ENCODE measurements around the gene AQP12B.
"Not testable (repeated sequence)": the region's sequence is repeated elsewhere in the genome, so short reads cannot be mapped to it uniquely, and the experiment has no call there.

The AQP12B gene

DNA sequence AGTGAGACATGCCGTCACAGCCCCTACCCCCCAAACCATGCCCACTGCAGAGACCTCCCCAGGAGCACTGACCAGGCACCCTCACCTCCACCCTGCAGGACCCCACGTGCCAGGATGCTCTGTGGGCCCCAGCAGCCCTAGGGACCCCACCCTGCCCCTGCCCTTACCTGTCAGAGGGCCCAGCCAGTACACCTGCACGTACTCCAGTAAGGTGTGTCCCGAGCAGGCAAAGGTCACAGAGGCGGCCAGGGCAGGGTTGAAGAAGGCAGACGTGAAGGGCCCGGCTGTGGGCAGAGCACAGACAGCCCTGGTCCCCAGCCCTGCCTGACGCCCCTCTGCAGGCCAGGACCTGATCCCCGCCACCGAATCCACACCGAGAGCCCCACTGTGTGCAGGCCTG lies 2.5 kb downstream of the AQP12B start:
- DNase-seq = not testable (repeated sequence)

DNA sequence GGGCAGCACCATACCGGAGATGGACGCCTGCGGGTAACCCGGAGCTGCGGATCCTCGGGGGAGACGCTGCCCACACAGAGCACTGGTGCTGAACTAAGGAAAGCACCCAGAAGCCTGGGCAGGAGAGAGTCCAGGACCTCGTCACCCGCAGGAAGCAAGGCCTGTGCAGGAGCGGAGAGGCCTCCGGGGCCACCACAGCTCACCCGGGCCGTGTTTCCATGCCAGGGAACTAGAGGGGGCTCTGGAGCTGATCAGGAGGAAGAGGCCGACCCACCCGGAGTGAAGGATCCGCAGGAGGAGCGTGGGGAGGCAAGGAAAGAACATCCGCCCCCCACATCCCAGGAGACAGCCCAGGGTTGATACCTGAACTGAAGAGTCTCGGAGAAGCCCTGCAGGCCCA lies 3.8 kb downstream of the AQP12B start:
- not testable (repeated sequence) for DNase-seq

DNA sequence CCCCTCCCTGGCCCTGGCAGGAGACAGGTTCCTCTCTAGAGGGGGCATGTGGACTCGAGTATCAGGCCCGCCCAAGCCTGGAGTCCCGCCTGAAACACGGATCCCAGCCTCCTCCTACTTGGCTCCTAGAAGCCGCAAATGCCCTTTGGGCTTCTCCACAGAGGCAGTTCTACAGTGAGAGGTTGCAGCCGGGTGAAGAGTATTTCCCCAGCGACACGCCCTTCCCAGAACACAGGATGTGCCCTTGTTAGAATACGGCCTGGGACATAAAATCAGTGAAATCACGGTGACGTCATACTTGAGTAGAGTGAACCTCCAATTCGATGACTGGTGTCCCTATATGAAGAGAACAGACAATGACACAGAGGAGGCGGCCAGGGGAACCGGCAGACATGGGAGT lies 4.6 kb downstream of the AQP12B start:
- not testable (repeated sequence) for DNase-seq

DNA sequence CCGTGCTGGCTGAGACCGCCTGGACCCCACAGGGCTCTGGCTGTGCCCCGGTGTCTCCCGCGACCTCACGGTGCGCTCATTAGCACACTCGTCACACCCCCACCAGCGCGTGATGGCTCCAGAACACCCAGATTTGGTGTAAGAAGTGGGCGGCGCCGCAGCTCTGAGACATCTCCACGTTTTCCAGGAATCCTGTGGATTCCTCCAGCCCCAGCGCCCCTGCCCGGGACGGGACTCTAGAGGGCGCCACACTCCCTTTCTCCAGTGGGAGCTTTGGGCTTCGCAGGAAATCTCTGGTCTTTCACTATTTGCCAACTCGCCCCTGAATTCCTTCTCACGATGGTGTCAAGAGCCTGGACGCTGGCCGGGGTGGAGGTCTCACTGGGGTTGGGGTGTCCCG lies 7.3 kb downstream of the AQP12B start:
- DNase-seq = not testable (repeated sequence)

DNA sequence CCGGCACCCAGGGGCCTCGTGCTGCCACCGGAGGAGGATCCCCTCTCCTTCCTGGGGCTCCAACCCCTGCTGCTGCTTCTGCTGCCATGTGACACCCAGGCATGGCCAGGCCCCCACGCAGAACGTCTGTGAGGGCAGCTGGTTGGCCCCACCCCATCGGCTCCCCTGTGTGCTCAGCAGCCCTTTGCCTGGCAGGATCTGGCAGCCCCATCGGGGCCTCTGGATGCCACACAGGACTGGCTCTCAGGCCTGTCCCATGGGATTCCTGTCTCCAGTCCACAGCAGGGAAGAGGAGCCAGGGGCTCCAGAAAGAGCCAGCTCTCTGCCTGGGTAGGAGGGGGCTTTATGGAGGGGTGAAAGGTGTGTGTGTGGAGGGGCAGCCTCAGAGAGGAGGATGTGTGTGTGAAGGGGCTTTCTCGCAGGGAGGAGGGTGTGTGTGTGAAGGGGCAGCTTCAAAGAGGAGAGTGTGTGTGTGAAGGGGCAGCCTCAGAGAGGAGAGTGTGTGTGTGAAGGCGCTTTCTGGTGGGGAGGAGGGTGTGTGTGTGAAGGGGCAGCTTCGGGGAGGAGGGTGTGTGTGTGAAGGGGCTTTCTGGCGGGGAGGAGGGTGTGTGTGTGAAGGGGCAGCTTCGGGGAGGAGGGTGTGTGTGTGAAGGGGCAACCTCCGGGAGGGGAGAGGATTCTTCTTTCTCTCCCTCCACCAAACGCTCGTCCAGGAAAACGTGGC lies 8.1 kb downstream of the AQP12B start:
- DNase-seq = not testable (repeated sequence)

DNA sequence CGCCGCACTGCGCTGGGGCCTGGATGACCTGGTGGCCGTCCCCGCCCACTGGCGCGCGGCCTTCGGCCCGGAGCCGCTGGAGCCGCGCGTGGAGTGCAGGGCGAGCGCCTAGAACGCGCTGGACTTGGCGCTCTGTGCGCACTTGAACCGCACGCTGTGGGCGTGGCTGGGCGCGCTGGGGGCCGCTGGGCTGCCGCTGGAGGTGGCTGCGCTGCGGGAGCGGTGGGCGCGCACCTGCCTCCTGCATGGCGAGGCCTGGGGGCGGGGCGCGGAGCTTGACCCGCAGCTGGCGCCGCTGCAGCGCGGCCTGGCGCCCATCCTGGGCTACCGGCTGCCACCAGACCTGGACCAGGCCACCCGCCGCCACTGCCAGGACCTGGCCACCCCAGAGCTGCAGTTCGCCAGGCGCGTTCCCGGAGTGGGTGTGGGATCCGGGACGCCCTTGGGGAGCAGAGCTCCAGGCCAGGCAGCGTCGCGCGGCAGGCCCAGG lies 9.9 kb downstream of the AQP12B start:
- DNase-seq = no peak

DNA sequence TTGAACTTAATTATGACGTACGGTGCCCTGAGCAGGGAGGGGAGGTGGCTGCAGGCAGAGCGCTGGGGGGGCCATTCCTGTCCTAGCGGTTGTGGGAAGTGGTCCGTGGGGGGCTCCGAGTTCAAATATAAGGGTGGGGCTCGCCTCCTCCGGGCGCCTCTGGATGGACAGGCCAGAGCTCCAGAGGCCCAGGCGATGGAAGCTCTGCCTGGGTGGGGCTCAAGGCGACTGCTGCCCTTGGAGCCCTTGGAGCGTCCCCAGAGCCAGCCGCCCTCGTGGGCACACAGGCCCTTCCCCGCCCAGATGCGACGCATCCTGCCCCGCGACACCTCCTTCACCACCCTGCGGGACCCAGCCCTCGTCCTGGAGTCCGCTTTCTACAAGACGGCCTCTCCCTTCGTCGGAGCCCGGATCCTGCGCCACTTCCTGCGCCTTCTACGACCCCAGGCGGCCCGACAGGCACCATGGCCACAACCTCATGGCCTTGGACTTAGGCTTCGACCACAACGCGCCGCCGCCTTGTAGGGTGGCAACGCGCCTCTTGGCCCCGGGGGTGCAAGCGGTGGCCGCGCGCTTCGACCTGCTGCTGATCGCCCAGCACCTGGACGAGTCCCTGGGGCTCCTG lies 10.5 kb downstream of the AQP12B start:
- no peak for DNase-seq

DNA sequence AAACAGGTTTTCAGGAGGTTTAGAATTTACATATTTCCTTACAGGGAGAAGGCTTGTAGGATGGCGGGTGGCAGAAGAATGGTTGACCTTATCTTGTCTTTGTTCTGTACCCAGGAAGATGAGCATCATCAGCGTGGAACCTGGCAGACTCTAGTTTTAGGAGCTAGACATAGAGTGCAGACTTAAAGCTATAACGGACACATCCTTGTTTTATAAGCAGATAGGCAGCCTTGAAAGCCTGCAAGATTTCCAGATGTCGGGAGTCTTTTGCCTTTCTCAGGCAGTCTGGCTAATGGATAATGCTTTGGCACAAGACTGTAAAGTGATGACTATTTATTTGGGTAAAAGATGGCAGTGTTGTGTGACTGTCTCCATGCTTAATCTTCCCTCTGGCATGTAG lies 11.7 kb downstream of the AQP12B start:
- DNase-seq = no peak

DNA sequence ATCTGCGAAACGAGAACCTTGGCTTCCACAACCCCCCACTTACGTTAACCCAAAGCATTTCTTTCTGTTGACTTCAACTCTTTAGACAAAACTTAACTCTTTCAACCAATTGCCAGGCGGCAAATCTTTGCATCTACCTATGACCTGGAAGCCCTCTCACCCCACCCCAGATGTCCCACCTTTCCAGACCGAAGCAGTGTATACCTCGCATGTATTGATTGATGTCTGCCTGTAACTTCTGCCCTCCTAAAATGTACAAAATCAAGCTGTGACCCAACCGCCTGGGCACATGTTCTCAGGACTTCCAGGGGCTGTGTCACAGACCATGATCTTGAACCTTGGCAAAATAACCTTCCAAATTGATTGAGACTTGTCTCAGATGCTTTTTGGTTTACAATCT lies 12.3 kb downstream of the AQP12B start:
- DNase-seq = no peak

DNA sequence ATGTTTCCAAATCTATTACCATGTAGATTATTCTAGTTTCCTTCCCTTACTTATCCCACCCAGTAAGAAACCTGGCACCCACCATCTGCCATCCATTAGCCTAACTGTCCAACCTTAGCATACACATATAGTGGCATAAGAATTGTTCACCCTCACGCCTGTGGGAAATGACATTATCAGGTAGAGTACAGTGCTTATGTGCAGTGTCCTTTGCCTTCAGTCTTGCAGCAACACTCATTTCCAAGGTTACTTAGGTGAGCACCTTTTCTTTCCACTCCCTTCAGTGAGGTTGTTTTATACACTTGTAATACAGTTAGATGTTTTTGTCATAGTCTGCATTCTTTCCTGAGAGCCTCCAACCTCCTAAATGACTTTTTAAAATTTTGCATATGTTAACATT lies 18.1 kb downstream of the AQP12B start:
- no peak for DNase-seq

DNA sequence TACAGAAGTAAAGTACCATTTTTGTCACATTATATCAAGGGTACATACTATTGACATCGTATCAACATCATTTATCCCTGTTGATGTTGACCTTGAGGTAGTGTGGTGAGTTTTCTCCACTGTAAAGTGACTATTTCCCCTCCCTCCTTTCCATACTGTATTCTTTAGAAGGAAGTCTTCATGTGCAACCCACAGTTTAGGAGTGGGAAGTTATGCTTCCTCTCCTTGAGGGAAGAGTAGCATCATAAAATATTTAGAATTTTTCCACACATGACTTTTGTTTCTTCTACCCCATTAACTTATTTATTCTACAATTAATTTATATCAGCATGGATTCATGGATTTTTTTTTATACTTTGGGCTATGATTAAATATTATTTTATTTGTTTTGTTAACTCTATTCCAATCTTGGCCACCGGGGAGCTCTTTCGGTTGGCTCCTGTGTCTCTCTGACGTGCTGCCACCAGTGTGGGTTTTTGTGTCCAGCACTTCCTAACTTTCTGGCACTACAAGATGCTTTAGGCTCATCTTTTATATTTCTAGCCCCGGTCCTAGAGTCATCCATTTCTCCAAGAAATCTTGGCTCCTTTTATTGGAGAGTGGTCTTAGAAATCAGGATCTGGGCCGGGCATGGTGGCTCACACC lies 19.0 kb downstream of the AQP12B start:
- DNase-seq = no peak

DNA sequence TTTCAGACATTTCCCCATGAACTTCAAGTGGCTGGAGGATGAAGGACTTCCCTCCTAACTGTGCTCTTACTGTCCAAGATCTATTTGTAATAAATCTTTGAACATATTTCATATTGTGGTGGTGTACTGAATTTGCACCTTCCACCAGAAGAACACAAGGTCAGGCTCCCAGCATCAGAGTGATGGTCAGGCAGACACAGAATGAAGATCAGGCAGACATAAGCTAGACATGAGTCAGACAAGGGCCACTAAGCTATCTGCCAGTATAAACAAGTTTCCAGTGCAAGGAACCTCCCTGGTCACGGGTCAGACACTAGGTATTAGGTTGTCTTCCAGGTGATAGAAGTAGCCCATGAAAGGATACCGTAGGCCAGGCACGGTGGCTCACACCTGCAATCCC lies 20.0 kb downstream of the AQP12B start:
- DNase-seq = no peak

DNA sequence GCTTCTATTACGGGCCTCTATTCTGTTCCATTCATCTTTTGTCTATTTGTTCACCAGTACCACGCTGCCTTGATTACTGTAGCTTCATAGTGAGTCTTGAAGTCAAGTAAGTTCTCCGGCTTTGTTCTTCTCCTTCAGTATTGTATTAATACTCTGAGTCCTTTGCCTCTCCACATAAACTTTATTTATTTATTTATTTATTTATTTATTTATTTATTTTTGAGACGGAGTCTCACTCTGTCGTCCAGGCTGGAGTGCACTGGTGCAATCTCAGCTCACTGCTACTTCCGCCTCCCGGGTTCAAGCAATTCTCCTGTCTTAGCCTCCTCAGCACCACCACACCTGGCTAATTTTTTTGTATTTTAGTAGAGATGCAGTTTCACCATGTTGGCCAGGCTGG lies 22.8 kb downstream of the AQP12B start:
- DNase-seq = not testable (repeated sequence)

DNA sequence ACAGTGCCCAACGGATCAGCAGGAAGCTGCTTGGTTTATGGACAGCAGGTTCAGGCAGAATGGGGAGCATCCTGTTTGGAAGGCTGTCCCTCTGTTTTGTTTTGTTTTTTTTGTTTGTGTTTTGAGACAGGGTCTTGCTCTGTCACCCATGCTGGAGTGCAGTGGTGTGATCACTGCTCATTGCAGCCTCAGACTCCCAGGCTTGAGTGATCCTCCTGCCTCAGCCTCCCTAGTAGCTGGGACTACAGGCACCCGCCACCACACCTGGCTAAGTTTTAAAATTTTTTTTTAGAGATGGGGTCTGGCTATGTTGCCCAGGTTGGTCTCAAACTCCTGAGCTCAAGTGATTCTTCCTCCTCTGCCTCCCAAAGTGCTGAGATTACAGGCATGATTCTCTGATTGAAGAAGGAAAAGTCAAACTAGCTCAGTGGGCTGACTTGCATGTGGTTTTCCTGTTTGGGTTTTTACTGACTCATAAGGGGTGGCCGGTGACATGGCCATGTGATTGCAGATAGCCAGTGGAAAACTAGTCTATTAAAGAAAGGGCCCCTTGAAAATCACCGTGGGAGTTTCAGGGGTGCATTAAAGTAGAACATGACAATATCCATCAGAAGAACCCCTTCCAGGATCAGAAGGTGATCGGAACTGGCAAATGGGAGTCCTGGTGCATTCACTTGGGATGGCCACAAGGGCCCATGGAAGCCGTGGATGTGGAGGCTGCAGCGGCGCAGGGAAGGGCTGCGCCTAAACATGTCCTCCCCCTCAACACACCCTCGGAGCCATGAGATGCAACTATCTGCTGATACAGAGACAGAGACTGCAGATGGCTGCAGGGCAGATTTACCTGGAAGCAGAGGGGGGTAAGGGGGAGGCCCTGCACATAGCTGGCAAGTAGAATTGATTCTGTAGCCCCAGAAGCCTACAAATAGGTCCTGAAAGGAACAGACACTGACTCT lies 26.5 kb downstream of the AQP12B start:
- DNase-seq = no peak

DNA sequence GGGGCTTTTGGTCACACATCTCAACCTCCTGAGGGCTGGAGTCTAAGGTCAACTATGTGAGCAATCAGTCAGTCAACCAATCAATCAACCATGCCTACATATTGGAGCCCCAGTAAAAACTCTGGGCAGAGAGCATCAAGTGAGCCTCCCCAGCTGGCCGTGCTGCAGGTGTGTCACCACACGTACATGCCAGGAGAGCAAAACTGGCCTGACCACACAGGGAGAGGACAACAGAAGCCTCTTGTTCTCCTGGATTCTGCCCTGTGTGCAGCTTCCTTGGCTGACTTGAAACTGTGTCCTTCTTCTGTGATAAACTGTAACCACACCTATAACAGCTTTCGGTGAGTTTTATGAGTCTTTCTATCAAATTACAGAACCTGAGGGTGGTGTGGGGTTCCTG lies 31.5 kb downstream of the AQP12B start:
- no peak for DNase-seq

DNA sequence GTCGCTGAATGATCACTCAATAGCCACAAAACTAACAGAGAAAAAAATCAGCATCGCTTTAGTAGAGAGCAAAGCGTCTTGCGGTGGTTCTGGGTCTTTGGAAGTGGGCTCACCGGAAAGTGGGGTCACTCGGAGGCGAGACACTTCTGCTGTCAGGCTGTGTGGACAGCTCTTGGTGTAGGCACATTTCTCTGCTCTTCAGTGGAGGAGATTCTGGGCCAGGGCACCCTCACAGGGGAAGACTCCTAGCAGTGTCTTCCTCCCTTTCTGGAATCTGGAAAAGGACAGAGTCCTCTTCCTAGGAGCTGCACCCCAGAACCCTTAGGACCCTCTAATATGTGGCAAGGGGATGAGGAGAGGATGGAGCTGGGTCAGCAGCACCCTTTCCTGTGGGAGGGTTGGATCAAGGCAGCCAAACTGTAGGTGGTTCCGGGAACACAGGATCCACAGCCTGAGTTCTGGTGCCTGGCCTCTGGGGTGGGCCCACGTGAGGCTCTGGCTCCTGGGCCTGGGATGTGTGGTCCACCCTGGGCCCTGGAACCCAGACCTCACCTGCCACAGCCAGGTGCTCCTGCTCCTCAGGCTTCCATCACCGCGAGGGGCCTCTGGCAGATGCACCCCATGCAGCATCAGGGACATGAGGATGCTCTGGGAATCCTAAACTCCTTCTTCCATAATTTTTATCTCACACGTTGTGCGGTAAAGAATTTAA lies 32.3 kb downstream of the AQP12B start:
- no peak for DNase-seq

DNA sequence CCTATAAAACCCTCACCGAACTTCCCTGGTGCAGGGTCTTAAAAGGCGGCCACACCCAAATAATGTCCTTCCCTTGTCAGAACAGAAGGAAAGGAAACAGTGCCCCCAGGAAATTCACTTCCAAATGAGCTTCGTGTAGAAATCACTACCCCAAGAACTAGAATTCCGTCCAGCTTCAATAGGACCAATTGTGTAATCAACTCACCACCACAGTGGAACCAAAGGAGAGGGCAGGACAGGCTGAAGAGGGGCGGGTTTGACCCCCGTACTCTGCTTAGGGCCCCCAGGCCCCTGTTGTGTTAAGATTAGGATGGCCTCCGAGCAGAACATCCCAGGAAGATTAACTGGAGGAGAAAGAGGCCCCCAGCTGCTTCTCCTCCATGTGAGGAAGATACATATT lies 33.4 kb downstream of the AQP12B start:
- DNase-seq = no peak

DNA sequence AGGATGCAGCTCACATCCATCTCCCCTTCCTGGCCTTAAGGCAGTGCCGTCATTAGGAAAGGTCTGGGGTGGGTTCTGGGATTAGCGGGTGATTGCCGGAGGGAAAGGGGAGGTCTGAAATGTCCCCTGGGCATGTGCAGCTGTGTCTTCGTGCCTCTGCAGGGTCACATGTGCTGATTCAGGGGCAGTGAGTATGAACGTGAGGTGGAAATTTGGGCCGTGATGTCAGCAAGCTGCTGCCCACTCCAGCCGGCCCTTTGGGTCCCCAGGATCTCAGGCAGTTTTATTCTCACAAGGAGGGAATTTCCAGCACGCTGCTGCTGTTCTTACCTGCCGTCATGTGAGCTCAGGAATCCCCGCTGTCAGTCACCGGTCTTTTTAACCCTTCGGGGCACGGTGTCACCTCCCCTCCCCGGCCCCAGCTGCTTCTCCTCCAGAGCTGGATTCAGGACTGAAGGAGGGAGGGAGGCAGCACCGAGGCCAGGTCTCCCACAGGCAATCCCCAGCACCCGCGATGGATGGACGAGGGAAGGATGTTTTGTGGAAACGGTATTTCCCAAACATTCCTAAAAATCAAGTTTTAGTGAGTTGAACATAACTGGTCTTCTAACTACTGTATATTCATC lies 33.9 kb downstream of the AQP12B start:
- no peak for DNase-seq

DNA sequence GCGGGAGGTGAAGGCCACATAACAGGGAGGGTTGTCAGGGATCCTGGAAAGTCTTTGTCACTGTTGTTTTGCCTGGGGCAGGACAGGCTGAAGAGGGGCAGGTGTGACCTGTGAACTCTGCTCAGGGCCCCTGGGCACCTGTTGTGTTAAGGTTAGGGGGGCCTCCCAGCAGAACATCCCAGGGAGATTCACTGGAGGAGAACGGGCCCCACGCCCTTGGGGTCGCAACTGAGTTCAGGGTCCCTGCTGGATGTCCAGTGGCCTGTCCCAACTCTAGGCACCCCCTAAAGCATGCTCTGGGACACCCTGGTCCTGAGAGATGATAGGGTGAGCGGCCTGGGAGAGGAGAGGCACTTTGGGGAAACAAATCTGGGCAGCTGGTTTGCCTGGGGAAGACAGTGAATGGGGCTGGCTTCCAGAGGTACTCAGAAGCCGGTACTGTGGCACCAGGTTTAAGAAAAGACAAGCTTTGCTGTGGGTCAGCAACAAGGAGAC lies 34.5 kb downstream of the AQP12B start:
- DNase-seq = no peak

DNA sequence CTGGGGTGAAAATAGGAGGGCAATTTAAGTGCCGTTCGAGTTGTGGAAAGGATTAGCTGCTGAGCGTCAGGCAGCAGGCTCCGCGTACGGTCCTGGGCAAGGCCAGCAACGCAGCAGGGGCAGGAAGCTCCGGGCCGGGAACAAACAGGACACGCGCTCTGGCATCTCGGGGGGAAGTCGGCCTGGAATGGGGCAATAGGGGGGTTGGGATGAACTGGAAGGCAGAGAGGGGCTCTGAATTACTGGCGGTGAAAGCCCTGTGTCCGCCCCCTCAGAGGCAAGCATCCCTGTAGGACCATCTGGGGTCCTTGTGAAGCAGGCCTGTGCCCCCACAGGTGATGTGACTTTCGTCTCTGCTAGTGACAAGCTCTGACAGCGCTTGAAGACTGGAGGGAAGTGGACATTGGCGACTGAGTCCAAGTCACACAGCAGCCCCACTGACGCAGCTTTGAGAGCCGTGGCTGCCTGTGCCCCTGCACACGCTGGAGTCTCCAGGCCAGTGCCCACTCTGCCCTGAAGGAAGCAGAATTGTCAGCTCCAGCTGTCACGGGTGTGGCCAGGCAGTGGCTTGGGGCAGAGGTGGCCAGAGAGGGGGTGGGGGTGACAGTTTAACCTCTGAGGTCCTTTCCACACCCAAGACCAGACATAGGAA lies 35.1 kb downstream of the AQP12B start:
- no peak for DNase-seq

DNA sequence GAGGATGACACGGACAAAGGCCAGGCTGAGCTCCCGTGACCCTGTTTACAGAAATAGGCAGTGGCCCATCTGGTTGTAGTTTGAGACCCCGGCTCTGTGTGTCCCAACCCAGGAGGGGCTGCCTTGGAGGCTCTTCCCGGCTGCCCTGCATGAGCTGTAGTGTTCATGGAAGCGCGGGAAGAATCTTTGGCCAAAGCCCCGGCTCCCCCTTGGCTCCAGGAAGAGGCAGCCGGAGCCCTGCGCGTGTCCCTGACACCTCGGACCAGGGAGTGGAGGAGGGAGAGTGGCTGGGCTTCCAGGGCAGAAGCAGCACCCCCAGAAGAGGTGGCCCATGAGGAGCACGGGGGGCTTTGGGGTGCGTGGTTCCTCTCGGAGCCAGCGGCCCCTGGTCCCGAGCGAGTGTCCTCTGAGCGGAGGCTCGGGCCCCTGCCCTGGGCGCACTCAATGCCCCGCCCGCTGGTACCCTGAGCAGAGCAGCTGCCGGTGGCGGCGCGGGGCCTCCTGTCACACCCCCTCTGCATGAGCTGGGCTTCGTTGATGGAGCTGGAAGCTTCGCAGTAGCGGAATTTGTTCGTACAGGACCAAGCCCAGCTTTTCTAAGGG lies 35.7 kb downstream of the AQP12B start:
- DNase-seq = no peak
